SW480 (cell line): ENCODE results near the gene MEIKIN.

Experiments used
- DNase-seq: peaks from one replicate; pipeline ENCODE4 v3.0.0-alpha.2; 2016; ENCODE audit warnings: low spot score

Gene MEIKIN

DNA sequence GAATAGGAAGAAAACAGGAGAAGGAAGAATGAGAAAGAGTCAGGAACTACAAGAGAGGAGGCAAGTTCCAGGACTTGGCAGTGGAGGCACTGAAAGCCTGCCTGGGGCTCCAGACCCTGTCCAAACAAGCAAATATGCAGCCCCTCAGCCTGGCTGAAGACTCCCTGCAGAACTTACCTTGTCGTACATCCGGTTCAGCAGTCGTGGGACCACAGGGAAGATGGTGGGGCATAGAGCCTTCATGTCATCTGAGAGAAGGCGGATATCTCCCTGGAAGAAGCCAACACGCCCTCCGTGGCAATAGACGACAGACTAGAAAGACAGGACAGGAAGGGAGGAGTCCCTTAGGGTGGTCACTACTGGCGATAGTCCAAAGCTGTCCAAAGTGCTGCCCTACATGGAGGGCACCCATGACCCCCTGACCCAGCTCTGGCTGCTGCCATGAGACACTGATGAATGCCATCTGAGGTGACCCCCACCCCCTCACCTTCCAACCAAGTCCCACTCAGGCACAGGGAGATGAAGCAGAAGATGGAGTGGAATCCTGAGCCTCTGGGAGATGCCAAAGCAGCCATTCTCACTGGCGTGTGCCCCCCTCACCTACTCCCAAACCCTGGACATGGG, 27.7 kb upstream of the MEIKIN start:
- DNase-seq, result no peak

DNA sequence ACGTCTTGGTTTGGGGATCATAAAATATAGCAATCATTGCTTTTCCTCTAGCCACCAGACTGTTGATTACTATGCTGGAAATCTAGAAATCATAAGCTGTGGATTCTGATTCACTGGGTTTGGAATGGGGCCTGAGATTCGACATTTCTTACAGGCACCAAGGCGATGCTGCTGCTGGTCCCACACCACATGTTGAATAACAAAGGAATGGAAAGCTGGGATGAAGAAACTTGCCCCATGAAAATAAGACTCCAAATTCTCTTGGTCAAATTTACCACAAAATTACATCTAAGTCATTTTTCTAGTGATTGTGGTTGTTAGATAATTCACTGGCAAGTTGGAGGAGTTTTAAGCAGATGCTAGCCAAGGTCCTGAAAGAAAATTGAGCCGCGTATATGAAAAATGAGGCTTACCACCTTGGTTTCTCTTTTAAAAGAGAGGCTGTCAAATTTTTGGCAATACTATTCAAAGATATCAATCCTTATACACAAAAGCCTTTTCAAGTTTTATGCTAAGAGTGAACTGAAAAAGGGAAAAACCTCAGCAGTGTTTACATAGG, 23.0 kb upstream of the MEIKIN start:
- no peak for DNase-seq

DNA sequence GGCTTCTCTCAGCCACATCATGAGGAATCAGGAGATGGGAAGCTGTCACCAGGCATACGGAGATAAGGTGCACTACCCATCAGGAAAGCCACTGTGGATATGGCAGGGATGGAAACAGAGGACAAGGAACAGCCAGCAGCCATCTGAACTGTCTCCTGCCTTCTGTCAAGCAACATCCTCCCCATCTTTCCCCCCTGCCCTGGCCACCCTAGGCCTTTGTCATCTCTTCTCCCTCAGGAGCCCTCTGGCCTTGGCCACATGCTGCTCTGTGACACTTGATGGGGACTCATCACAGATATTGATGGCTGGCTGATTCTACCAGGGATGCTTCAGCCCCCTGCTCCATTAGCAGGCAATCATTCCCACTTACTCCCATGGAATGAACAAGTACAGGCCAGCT, 21.1 kb upstream of the MEIKIN start:
- no peak for DNase-seq

DNA sequence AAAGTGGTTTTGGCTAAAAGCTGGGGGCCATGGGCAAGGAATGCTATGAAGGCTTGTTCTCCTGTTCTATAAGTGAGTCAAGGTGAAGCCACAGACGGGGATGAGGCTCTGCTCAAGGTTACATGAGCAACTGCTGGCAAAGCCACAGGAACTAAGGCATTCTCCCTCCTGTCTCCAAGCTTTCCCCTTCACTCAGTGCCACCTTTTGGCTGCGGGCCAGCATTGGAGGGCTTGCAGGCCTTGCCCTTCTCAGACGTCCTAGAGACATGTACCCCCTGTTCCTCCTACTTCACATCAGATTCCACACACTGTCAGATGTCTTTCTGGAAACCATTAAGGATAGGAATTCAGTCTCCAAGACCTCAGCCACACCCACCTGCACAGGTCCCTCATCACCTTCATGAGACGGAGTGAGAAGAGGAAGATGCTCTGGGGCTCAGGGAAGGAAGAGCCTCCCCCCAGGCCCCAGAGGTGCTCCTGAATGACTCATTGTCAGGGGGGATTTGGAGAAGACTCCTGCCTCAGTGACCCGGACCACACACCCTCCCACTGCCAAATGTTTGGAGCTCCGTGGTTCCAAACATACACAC, 20.5 kb upstream of the MEIKIN start:
- no peak for DNase-seq

DNA sequence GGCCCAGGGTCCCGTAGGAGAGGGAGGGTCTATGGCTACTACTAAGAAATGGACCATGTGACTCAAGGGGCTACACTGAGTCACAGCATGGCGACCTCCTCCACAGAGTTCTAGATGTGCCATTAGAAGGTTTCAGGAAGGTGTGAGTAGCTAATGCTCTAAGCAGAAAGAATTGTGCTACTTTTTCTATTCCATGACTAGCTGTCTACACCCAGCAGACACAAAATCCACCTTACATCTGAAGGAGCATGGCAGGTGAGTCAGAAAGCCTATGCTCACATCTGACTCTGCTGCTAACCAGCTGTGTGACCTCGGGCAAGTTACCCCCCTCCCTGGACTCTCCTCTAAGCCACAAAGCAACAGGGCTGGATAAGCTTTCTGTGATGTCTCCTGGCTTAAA, 14.4 kb upstream of the MEIKIN start:
- DNase-seq, result no peak

DNA sequence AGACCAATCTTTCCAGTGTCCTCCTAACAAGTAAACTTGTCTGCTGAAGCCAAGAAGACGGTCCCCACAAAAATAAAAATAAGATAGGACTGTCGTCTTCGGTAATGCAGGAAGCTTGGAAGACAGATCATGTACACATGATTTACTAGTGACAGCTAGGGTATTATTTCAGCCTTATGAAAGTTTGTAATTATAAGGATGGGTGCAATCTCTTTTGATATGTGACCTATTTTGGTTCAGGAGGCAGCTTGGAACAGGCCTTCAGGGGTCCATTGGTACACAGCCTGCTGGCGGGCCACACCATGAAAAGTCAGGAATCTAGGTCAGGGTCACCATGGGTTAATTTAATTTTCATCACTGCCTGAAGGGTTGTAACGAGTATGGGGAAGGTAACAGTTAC, 13.7 kb upstream of the MEIKIN start:
- no peak for DNase-seq

DNA sequence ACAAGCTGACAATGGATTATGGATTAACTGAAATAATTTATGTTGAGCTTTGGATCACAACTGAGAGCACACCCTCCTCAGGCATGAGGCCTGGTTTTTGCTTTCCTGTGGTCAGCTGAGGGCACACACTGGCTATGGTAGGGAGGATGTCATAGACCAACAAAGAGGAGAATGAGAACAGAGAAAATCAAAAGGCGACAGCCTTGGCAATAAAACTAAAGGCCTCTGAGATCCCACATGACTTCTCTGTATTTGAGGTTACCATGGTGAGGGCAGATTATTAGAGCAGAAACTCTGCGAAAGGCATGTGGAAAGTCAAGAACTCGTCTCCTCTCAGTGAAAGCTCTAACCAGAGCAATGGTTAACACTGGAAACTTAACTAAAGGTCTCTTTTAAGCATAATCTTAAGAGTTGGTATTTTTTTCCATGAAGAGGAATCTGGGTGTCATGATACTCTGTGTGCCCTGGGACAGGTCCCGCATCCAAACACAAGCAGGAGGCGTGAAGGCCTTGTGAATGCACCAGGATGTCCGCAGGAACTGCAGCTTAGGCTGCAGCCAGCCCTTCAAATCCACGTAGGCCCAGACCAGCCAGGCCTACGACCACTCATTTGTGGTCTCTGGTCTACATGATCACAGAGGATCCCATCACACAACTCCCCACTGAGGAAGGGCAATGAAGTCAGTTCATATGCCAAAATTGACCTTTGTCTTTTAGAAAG, 12.4 kb upstream of the MEIKIN start:
- no peak for DNase-seq

DNA sequence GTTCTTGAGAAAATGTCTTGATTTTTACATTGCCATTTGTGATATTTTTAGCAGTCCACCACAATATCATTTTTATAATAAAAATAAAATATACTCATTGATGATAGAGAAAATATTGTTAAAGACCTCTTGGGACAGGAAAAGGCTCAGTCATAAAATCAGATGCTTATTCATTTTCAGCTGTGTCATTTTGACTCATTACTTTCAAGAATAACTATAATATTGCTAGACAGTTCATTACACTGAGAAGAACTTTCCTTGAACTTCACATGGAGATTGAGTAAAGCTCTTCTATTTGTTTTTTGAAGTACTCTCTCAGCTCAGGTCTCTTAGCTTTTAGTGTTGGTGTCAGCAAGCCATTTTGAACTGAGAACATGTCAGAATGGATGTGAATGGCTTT, 8.5 kb upstream of the MEIKIN start:
- no peak for DNase-seq

DNA sequence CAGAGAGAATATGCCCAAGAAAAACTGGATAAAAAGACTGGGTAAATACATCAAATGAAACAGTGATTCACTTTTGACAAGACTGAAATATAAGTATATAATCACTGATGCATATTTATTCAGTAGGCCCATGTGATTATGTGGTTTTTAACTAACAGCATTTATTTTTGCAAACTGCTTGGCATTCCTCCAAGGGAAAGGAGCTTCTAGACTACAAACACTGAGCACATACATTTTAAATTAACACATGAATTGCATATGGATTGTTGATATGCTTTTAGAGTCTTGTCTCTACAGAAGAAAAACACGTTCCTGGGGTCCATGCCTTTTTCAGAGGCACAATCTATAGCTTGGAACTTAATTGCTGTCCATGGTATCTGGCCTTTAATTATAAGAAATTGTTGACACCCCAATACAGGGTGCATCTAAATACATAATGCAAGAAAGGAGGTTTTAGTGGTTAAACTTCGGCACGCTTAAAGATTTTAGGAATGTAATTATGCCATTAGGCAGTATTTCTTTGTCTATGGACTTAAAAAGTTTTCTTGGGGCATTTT, 6.9 kb upstream of the MEIKIN start:
- DNase-seq, result no peak

DNA sequence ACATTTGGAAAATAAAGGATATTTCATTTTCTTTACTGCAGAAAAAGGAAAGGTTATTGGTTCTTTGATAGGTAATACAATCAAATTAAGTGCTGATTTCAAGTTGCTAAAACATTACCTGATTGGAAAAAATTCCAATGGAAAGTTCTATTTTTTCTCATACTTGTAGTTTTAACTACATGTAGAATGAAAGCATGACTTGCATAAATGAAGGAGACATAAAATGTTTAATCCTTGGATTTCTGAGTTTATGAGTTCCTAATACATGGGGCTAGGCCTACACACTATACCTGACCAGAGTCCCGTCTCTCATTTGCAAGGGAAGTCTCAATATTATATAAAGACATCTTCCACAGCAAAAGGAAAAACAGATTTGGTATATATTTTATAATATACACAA, 5.2 kb upstream of the MEIKIN start:
- no peak for DNase-seq

DNA sequence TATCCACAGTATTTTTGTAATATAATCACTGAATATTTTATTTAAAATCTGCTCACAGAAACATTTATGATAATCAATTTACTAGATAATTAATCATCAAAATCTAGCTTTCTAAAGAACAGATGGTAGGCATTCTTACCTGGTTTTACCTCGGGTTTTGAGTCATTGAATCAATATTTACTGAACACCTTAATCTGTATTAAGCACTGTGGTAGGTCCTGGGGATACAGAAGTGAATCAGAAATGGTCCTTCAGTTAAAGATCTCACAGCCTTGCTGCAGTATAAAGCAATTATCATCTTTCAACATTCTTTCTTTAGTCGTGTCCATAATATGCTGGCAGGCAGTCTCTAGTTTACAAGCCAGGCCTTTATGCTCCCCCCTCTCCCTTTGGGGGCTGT, 2.0 kb upstream of the MEIKIN start:
- DNase-seq, result no peak

DNA sequence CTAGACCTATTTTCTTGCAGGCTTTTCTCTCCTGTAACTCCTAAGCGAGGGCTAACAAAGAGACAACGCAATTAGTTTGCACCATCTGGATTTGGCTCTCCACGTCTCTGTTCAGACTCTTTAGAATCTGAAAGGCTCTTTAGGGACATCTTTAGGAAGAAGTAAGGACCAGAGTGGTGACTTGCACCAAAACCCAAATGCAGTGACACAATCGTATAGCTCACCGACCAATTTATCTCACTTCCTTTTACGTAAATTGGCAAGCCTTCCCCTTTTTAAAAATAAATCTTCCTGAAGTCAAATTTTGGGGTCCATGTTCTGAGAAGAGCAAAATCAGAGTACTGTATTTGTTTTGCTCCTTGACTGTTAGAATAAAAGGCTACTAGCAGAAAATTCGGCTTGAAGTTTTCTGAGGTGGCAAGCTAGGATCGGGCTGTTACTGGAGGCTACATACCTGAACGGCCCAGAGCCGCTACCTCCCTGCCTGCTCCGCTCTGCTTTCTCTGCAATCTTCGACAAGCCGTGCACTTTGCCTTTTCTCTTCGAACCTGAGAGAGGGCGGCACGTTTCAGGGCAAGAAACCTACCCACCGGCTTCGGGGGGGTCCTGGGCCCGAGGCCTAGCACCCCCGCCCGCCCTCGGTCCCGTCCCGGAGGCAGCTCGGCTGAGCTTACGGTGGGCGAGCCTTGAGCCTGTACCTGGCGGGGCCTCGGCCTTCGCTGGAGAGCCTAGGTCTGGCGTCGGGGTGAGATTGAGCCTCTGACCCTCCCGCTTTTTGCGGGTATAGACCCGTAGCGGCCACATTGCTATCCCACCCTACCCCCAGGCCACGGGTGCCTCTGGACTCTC, 537 bp downstream of the MEIKIN start:
- no peak for DNase-seq

DNA sequence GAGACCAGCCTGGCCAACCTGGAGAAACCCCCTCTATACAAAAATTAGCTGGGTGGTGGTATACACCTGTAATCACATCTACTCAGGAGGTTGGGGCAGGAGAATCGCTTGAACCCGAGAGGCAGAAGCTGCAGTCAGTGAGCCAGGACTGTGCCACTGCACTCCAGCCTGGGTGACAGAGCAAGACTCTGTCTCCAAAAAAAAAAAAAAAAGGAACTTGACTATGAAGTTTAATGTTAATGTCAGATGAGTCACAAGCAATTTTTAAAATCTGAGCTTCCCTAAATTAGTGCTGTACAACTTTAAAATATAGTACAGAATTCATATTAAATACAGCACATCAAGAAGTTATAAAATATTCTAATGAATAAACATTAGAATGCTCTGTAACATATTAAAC, 1.5 kb downstream of the MEIKIN start:
- no peak for DNase-seq

DNA sequence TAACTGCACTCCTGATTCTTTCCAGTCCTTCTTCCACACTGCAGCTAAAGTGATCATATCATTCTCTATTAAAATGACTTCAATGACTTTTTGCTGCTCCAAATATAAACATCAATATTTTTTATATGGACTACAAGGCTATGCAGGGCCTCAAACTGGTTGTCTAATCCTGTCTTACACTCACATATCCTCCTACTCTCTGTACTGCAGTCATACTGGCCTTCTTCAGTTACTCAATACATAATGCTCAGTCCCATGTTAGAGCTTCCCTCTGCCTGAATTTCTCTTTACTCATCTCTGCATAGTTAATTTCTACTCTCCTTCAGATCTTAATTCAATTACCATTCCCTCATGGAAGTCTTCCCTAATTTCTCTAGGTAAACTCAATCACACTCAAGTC, 3.4 kb downstream of the MEIKIN start:
- DNase-seq, result no peak

DNA sequence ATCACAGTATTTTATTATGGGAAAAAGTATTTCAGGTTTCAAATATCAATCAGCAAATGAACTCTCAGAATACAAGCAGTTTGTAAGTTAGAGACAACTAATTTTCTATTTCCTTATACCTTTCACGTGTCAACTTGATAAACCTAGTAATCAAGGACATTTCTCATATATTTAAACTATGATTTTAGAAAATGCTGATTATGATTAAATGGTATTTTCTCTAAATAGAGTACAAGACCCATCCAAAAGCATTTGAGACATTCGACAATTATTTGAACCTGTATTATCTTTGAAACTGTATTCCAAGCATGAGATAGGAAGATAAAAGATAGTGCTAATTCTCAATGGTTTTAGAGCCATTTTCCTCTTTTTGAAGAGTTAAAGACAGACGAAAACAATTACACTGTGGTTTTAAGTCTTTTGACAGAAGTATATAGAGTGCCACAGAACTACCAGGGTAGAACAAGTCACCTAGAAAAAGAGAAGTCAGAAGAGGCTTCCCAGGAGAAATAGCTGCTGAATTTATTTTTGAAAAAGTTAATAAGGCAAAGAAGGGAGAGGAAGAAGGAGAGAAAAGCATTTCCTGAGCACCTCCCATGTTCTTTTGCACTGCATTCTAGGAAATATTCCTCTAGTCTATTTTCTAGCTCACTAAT, 5.6 kb downstream of the MEIKIN start:
- no peak for DNase-seq

DNA sequence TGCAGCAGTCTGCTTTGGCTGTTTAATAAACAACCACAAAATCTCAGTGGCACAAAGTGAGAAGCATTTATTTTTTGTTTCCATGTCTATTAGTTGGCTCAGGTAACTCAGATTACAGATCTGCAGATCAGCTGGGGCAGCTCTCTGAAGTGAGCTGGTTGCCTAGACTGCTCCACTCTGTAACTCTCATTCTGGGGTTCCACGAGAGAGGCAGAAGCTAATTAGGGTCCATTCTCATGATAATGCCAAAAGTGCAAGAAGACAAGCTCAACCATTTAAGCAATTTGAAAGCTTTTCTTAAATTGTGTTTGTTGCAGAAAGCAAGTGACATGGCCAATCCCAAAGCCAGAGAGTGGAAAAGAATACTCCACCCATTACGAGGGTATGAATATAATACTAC, 13.2 kb downstream of the MEIKIN start:
- no peak for DNase-seq

DNA sequence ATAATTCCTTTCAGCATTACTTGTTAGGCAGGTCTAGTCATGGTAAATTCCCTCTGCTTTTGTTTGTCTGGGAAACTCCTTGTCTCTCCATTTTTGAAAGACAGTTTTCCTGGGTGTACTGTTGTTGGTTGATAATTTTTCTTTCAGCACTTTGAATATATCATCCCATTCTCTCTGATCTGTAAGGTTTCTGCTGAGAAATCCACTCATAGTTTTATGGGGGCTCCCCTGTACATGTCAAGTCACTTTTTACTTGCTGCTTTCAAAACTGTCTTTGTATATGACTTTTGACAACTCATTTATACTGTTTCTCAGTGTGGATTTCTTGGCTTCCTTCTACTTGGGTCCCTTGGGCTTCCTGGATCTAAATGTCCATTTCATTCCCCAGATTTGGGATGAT, 16.5 kb downstream of the MEIKIN start:
- DNase-seq, result no peak

DNA sequence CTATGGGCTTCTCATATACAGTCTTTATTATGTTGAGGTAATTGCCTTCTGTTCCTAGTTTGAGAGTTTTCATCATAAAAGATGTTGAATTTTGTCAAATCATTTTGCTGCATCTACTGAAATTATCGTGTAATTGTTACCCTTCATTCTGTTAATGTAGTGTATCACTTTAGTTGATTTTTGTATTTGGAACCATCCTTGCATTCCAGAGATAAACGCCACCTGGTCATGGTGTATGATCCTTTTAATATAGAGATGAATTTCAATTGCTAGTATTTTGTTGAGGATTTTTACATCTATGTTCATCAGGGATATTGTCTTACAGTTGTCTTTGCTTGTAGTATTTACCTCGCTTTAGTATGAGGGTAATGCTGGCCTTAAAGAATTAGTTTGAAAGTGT, 19.3 kb downstream of the MEIKIN start:
- DNase-seq, result no peak

DNA sequence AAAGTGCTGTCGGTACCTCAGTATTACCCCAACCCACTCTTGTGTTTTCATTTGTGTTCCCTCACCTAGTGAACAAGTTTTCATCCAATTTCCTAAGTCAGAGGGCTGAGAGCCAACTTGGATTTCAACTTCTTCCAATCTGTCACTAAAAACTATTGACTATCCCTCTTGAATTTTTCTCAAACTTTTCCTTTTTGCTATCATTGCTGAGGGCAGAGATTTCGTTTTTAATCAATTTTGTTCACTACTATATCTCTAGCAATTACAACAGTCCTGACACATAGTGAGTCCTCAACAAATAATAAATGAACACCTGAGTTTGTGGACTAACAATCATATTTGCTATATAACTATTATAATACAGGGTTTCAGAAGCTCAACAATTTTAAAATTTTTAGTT, 29.0 kb downstream of the MEIKIN start:
- DNase-seq, result no peak

DNA sequence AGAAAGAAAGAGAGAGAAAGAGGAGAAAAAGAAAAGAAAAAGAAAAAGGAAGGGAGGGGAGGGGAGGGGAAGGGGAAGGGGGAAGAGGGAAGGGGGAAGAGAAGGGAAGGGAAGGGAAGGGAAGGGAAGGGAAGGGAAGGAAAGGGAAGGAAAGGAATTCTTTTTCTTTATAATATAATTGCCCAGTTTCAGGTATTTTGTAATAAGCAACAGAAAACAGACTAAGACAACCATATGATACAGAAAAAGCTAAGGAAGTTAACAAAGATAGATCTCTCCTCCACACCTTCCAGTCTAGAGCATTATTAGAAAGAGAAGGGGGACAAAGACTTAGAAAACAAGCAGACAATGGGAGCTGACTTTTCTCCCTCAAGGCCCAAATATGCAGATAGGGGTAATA, 31.0 kb downstream of the MEIKIN start:
- DNase-seq, result no peak

DNA sequence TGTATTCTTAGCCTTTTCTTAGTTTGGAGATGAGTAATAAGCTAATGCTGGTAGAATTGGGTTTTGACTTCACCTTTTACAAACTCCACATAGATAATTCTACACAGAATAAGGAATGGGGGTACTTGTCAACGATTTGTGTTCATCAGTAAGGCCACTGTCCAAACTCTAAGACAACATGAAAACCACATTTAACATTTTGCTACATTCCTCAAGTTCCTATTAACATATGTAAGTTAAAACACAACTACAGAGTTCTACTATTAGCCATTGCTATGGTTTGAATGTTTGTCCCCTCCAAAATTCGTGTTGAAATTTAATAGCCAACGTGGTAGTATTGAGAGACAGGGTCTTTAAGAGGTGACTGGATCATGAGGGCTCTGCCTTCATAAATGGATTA, 31.9 kb downstream of the MEIKIN start:
- no peak for DNase-seq

DNA sequence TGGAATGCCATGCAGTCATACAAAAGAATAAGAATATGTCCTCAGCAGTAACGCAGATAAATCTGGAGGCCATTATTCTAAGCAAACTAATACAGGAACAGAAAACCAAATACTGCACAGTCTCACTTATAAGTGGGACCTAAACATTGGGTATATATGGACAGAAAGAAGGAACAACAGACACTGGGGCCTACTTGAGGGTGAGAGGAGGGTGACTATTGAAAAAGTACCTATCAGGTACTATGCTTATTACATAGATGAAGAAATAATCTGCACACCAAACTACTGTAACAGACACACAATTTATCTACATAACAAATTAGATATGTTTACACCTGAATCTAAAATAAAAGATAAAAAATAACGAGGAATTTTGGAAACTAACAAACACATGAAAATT, 38.8 kb downstream of the MEIKIN start:
- no peak for DNase-seq
